Brain pericyte (primary cell): ENCODE measurements around the gene NDUFA7.
"Not testable (repeated sequence)": the region's sequence is repeated elsewhere in the genome, so short reads cannot be mapped to it uniquely, and the experiment has no call there.

Source experiments
- DNase-seq: peaks from one replicate; pipeline ENCODE4 v3.0.0-alpha.2; 2012; ENCODE audit warnings: low read depth, low spot score

NDUFA7 gene

GRCh38 chr19:8321067-8321985 lies at the start of gene NDUFA7, which contains the start of gene RPS28:
TSS of gene NDUFA7 (minus strand) at chr19:8321375. CDS start at chr19:8321358, 17 bp downstream.
TSS of gene RPS28 (plus strand) at chr19:8321496. CDS start at chr19:8321531, 35 bp downstream.
- DNase-seq = peak; percentile 90

- DNase-seq = no peak
Measured at GRCh38 chr19:8370176-8371010, 49.2 kb upstream of the NDUFA7 start.

GRCh38 chr19:8367327-8368001 lies 46.3 kb upstream of the NDUFA7 start:
- peak; percentile 96 for DNase-seq

GRCh38 chr19:8366961-8367326 lies 45.8 kb upstream of the NDUFA7 start:
- peak; percentile 72 for DNase-seq

- no peak for DNase-seq
Measured at GRCh38 chr19:8366121-8366581, 45.0 kb upstream of the NDUFA7 start.

GRCh38 chr19:8363803-8364771 lies 42.9 kb upstream of the NDUFA7 start, which contains the start of gene ANGPTL4:
TSS of gene ANGPTL4 (plus strand) at chr19:8364155. CDS start at chr19:8364322, 167 bp downstream.
- DNase-seq = no peak

- DNase-seq = peak; percentile 80
Measured at GRCh38 chr19:8361921-8362793, 41.0 kb upstream of the NDUFA7 start.

GRCh38 chr19:8360196-8360595 lies 39.0 kb upstream of the NDUFA7 start:
- DNase-seq = no peak

GRCh38 chr19:8358948-8359347 lies 37.8 kb upstream of the NDUFA7 start:
- no peak for DNase-seq

- no peak for DNase-seq
Measured at GRCh38 chr19:8357007-8357521, 35.9 kb upstream of the NDUFA7 start.

GRCh38 chr19:8355631-8356402 lies 34.6 kb upstream of the NDUFA7 start:
- no peak for DNase-seq

GRCh38 chr19:8352845-8353244 lies 31.7 kb upstream of the NDUFA7 start:
- DNase-seq = not testable (repeated sequence)

GRCh38 chr19:8352134-8352827 lies 31.1 kb upstream of the NDUFA7 start:
- no peak for DNase-seq

- not testable (repeated sequence) for DNase-seq
Measured at GRCh38 chr19:8349629-8350372, 28.6 kb upstream of the NDUFA7 start.

- DNase-seq = no peak
Measured at GRCh38 chr19:8343483-8343844, 22.3 kb upstream of the NDUFA7 start.

- peak; percentile 43 for DNase-seq
Measured at GRCh38 chr19:8342684-8343482, 21.7 kb upstream of the NDUFA7 start, which contains the start of gene KANK3. TSS of gene KANK3 (minus strand) at chr19:8343262. CDS start at chr19:8337828, 5,434 bp downstream.
